ENCODE results near the gene ANKRD37.

- TF ChIP-seq EGR1 (IDR thresholded peaks at IDR 0.05) (no peak), FOXM1 (IDR thresholded peaks at IDR 0.05; ENCODE audit: borderline replicate concordance, low read depth) (no peak), YY1 (IDR thresholded peaks at IDR 0.05; ENCODE audit: low read depth) (no peak), EP300 (IDR thresholded peaks at IDR 0.05; ENCODE audit: borderline replicate concordance) (no peak), USF1 (IDR thresholded peaks at IDR 0.05) (no peak), TAF1 (IDR thresholded peaks at IDR 0.05; ENCODE audit: low read depth) (no peak), MAX (IDR thresholded peaks at IDR 0.05) (no peak), CEBPB (IDR thresholded peaks at IDR 0.05) (no peak), RAD21 (IDR thresholded peaks at IDR 0.05; ENCODE audit: low read depth) (no peak), CREB1 (IDR thresholded peaks at IDR 0.05; ENCODE audit: low read depth) (no peak), REST (IDR thresholded peaks at IDR 0.05; ENCODE audit: low read depth) (no peak), TCF12 (IDR thresholded peaks at IDR 0.05; ENCODE audit: low read depth) (no peak)
These were observed 39.4 kb upstream of the ANKRD37 start for GRCh38 chr4:185357211-185357610.
